HG03378 (cell line): ENCODE measurements around the gene NPPA.

Experiments used
- ATAC-seq: cut with Tn5 transposase; IDR thresholded peaks from one replicate; pipeline ENCODE4 v1.9.1; 2021; ENCODE audit warnings: mild to moderate bottlenecking, moderate library complexity; ENCODE audit not compliant: unreplicated experiment

NPPA gene

GRCh38 chr1:11874624-11875023 is 27.0 kb upstream of the NPPA start:
- ATAC-seq, result no peak

DNA sequence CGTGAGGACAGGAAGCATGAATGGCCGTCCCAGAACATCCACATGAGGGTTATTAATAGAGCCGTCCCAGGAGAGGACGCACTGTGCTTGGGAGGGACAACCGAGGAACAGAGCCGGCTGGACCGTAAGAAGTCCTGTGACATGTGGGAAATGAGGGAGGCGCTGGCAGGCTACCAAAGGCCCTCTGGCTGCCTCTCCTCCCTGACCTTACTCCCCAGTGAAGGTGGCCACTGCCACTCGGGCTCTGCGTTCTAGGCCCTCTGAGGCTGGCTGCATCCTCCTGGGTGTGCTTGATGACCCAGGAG is 26.6 kb upstream of the NPPA start:
- ATAC-seq, result no peak

DNA sequence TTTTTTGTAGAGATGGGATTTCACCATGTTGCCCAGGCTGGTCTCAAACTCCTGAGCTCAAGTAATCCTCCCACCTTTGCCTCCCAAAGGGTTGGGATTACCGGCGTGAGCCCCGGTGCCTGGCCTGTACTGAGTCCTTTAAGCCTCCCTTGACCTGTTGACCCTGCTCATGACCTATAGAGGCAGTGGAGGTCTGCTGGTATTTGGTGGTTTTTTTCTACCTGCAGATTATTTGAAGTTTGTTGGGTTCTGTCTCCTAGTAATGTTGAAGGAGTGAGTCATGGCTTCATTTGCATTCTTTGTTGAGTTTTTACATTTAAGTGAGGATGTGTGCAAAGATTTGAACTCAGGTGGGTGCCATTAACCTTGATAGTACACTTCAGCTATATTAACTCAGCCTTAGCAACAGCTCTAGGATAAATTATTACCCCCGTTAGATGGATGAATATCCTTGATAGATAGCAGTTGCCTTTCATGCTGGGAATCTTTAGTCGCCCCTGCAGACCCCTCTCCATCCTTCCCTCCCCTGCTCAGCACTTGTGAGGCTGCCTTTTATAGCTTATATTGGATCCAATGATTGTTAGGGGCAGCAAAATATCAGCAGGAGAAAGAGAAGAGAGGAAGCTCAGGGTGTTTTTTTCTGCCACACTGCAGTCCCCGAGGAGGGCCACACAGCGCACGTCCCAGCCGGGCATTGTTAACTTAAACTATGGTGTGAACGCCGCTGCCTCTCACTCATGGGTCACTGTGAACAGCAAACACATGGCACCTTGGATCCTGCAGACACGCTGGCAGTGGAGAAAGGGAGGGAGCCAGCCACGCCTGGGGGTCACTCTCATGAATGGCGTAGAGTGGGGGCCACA is 26.0 kb upstream of the NPPA start:
- ATAC-seq, result no peak

DNA sequence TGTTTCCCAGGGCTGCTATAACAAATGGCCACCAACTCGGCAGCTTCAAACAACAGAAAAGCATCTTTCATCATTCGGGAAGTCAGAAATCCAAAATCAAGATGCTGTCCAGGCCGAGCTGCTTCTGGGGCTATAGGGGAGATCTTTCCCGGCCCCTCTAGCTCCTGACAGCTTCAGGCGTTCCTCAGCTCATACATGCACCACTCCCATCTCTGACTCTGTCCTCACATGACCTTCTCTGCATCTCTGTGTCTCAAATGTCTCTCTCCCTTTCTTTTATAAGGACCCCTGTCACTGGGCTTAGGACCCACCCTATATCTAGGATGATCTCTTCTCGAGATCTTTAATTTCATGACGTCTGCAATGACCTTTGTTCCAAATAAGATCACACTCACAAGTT is 25.0 kb upstream of the NPPA start:
- no peak for ATAC-seq

GRCh38 chr1:11869650-11870207 is 22.1 kb upstream of the NPPA start:
- ATAC-seq, result no peak

DNA sequence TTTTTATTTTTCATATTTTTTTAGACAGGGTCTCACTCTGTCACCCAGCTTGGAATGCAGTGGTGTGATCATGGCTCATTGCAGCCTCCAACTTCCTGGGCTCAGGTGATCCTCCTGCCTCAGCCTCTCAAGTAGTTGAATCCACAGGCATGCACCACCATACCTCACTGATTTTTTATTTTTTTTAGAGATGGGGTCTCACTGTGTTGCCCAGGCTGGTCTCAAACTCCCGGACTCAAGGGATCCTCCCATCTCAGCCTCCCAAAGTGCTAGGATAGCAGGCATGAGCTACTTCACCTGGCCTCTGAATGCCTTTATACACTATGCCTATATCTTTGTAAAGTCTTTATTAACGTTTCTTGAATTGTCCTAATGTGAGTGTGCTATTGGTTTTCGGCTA is 21.5 kb upstream of the NPPA start:
- no peak for ATAC-seq

- no peak for ATAC-seq
These were observed 20.9 kb upstream of the NPPA start for GRCh38 chr1:11868331-11868980.

DNA sequence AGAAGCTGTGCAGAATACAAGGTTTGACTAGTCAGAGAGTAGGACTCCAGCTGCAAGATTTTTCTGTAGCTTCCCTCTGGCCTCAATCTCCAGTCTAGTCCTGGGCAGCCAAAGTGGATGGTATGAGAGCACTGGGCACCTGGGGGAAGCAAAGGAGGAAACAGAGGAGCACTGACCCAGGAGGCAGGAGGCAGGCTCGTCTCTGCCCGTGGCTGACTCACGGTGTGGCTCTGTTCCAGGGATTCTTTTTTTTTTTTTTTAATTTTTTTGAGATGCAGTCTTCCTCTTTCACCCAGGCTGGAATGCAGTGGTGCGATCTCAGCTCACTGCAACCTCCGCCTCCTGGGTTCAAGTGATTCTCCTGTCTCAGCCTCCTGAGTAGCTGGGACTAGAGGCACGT is 15.3 kb upstream of the NPPA start:
- ATAC-seq, result no peak

DNA sequence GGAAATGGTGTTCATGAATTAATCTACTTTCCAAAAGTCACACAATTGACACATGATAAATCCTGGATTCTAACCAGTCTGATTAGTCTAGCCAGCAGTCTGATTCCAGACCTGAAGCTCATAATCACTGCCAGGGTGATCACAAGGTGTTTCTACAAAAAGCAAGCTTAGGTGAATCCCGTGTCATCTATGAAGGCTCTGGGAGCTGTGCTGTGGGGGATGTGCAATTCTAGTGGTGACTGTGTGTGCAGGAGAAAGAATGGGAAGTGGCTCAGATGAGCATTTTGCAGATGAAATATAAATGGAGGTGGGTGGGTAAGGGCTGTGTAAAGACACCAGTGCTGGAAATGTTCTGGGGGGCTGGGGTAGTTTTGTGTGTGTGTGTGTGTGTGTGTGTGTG is 13.0 kb upstream of the NPPA start:
- ATAC-seq, result no peak

- no peak for ATAC-seq
These were observed 12.5 kb upstream of the NPPA start for GRCh38 chr1:11860083-11860482.

GRCh38 chr1:11858968-11859871 is 11.6 kb upstream of the NPPA start:
- no peak for ATAC-seq

DNA sequence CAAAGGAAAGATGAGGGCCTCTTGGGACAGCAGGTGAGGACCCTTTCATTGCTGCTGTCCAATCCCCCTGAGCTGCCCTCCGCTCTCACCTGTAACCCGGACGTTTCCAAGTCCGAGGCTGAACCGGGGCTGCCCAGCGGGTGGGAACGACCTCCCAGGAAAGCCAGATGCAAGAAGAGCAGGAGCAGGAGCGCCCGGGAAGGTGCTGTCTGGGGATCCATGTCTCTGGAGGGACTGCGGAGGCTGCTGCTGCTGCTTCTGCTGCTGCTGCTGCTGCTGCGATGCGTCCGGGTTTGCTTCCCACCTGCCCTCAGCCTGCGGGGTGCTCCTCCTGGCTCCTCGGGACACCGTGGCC is 11.0 kb upstream of the NPPA start, which contains the start of gene NPPB:
TSS of gene NPPB (minus strand) at position 333 of the 355 bp plus-strand sequence. CDS start at position 221, 112 bp downstream.
- ATAC-seq, result no peak

DNA sequence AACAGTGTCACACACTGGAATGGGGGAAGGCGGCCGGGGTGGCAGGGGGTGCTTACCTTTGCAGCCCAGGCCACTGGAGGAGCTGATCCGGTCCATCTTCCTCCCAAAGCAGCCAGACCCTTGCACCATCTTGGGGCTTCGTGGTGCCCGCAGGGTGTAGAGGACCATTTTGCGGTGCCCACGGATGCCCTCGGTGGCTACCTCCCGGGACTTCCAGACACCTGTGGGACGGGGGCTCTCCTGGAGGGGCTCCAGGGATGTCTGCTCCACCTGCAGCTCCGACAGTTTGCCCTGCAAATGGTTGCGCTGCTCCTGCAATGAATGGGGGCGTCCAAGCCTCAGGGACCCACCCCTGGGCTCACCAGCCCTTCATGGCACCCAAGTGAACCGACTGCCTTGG is 10.6 kb upstream of the NPPA start:
- ATAC-seq, result no peak

- ATAC-seq, result no peak
These were observed 9.7 kb upstream of the NPPA start for GRCh38 chr1:11857164-11857851.

DNA sequence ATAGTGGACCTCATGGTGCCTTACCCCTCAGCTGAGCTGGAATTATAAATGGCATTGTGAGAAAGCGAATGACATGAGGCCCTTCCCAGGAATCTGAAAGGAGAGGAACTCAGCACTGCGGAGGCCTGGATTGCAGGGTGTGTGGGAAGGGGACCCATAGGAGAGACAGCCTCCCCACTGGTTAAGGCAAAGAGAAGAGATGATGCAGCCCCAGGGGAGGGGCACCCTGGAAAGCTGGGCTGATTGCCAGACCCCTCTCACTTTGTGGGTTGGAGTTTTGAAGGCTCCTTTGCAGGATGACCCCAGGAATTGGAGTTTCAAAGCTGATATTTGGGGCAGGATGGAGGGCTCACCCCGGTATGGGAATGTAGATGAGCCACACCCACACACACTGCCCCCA is 9.1 kb upstream of the NPPA start:
- ATAC-seq, result no peak

GRCh38 chr1:11855430-11855829 is 7.8 kb upstream of the NPPA start:
- no peak for ATAC-seq

- no peak for ATAC-seq
These were observed 6.9 kb upstream of the NPPA start for GRCh38 chr1:11854519-11854918.

- no peak for ATAC-seq
These were observed 3.6 kb upstream of the NPPA start for GRCh38 chr1:11851180-11851579.

DNA sequence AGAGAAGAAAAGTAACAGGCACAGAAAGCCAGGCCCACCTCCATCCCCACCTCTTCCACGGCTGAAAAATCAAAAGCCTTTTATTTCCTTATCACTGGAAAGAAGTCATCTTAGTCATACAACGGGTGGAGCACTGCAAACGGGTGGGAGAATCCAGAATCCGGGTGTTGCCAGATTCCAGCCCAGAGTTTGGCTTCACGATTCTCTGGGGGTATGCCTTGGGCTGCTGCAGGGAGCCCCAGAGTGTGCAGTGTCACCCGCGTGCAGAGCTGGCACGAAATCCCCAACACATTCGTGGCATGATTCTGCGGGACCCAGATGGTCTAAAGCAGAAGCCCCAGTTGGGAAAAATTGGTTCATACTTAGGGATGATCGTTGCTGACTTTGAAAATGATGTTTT is 2.6 kb upstream of the NPPA start:
- ATAC-seq, result no peak

DNA sequence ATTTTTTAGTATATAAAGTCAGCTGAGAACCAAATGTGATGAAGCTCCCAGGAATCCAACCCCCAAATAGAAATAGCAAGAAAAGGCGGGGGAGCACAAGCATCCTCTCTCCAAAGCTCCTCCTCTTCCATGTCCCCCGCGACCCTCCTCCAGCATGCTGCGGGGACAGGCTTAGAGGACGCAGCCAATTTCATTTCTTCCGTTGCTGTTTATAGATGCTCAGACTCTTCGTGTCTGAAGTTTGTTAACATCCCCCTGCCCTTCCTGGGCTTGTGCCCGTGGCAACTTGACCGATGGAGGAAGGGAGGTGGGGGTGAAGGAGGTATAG is 754 bp upstream of the NPPA start:
- no peak for ATAC-seq
